Kasumi-1 (cell line): ENCODE results near the gene ARID1B.

Experiments
- DNase-seq, 2 experiments: peaks; one replicate each; lab custom pipeline; 2025; lab: John Stamatoyannopoulos, UW

ARID1B gene

GRCh38 chr6:156906451-156906850, 129.3 kb downstream of the ARID1B start:
- no peak for DNase-seq

GRCh38 chr6:156909212-156910010, 132.2 kb downstream of the ARID1B start:
- no peak for DNase-seq

DNA sequence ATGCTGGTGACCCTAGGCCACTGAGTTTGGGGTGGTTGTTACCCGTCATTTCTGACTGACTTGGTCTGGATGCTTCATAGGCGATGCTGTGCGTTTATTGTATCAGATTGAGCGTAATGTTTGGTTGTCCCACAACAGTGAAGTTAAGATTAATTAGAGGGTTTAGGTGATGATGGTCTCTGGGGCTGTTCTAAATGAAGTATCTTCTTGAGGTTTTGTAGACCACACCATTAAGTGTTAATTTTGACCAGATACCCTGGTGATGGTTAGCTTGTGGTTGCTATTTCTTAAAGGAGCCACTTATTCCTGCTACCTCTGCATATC, 132.8 kb downstream of the ARID1B start:
- DNase-seq: no peak

- DNase-seq: no peak
Observed at GRCh38 chr6:156910938-156911337, 133.8 kb downstream of the ARID1B start.

DNA sequence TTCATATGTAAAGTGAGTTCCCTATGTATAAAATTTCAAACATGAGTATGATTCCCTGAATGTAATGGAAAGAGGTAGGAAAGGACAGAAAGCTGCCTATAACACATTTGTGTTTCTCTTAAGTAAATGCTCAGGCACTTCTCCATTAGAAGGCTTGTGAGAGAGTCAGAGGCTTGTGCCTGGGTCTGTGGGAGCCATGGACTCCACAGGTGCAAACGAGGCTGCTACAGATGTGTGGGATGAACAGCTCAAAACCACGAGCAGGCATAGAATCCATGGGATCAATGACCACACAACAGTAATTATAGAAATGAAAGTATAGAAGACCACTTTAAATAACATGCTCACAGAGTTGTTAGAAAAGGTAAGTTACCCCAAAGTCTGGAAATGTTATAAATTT, 134.4 kb downstream of the ARID1B start:
- DNase-seq: no peak

DNA sequence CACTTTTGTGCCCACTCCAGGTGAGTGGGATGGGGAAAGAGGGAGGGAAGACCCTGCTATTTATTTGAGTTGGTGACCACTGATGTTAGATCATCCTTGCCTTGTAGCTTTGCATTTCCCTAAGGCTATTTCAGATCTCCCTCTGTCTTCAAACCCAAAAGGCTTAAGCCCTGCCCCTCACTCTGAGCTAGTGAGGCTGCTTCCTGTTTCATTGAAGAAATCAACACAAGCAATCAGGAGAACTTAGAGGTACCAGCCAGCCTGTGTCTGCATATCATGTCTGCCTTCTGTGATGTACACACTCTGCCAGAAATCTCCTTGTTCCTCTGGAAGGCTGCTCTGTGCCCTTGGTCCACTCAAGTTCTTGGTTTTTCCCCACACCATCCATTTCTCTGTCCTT, 135.3 kb downstream of the ARID1B start:
- DNase-seq: peak; percentile 30 to 50

DNA sequence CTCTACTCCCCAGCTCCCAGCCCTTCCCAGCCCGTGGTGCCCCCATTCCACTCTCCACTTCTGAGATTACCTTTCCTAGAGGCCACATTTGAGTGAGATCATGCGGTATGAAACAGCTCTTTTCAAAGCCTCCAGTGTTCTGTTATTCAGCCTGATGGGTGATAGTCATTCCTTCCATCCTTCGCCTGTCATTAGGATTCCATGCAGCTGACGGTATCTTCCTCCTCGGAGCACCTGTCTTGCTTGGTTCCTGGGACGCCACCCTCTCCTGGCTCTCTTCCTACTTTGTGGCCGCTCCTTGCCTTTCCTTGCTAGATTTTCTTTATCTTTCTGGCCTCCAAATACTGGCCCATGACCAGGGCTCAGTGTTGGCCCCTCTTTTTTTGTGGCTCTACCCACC, 137.0 kb downstream of the ARID1B start:
- no peak for DNase-seq

- DNase-seq: no peak
Observed at GRCh38 chr6:156916130-156916801, 139.1 kb downstream of the ARID1B start.

DNA sequence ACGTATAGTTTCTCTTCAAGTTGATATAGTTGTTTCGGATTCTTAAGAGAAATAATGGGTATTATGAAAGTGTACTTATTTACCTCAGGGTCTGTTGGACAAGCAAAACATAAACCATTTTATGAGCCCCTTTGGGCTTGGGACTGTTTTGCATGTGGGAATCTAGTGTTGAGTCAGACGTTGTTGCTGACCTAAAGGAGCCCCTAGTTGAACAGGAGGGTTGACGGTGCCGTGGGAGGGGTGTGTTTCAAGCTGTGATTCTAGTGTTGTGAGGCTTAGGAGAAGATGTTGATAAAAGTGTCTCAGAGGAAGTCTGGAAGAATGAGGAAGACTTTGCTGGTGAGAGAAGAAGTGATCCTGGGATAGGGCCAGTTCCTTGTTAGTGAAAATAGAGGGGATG, 140.0 kb downstream of the ARID1B start:
- DNase-seq: no peak

DNA sequence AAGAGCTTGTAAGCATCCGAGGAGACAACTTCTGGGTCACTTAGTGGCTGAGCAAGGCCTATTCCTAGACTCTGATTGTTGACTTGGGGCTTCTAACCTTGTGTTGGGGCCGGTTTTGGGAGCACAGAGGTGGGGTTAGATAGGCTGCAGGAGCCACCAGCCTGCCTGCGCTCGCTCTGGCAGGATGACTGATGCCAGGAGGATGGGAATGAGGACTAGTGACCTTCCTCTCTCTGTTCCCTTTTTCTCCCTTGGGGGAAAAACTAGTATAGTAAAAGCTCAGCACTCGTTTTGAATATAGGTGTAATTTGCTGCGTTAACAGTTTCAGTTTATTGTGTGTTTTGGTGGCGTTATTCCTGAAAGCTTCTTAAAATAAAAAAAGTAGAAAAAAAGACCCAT, 141.5 kb downstream of the ARID1B start:
- no peak for DNase-seq

GRCh38 chr6:156919370-156919769, 142.2 kb downstream of the ARID1B start:
- DNase-seq: no peak

DNA sequence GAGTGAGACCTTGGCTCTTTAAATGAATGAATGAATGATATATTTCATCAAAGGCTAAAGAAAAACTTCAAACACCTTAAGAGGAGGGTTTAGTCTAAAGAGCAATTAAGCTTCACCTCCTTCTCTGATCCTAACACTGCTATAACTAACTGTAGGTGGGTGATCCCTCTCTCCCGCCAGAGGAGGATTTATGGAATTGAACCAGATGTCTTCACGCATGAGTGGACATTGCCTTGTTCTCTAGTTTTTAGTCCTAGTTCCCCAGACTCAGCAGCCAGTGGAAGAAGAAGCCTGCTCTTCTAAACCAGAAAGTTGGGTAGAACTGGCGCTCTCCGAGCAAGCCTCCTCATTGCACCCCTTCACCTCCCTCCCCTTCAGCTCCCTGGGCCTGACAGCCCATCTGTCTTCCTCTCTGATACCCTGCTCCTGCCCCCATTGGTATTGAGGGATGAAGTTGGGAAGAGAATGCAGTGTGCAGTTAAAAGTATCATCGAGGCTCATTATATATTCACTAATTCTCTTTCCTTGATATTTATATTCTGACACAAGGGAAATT, 142.7 kb downstream of the ARID1B start:
- no peak for DNase-seq

DNA sequence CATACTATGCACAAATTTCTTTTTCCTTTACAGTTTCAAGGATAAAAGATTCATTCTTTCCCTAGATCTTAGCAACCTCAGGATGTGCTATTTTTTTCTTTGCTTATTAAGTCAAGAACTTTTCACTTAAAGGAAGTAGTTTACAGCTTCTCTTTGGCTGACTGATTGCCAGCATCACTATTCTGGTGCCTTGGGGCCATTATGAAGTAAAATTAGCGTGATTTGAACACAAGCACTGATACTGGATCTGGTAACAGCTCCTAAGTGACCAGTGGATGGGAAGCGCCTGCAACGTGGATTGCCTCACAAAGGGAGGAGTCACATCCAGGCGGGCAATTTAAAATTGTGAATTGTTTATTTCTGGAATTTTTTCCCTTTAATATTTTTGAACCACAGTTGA, 147.1 kb downstream of the ARID1B start:
- DNase-seq: no peak

DNA sequence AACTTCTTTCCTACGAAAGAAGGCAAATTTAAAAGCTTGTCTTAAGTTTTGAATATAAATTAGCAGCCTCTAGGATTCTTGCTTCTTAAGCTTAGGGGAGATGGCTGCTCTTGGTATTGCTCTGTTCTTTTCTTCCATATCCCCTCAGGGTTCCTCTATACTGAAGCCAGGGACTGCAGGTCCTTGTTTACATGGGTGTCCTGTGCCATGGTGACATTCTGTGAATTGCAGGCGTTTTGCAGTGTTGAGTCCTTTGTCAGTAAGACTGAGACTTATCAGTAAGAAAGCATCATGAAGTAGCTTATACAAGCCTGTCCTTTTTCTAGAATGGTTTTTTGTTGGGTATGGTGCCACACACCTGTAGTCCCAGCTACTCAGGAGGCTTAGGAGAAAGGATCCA, 147.8 kb downstream of the ARID1B start:
- no peak for DNase-seq

DNA sequence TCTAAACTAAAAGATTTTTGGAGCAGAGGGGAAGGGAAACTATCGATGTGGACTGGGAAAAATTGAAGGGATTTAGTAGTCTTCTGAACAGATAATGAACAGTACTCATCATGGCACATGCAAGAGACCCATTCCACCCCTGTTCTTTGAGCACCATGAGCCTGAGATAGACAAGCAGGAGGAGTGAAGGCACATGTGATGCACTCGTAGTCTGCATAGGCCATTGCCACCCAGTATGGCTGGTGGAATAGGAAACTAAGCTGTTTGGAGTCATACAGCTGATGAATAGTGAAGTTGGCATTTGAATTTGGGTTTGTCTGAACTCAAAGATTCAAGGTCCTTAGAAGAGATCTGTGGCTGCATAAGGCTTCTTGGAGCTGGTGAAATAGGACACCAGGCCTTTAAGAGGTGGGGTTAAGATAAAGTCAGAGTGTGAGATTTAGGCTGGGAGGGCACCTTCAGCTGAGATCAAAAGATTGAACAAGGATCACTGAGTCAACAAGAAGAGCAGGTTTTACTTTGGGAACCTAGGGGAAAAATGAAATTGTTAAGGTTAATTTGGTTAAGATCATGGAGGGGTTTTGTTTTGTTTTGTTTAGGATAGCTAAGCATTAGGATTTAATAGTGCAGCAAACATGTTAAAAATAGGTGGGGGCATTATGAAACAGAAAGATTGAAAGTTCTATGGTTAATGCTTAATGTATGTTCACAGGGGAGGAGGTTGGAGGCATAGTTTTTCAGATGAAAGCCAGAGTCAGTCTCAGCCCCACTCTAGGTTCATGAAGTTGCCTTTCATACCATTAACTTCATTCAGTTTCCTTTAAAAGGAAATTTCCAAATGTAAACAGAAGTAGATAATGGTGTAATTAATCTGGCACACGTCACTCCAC, 148.8 kb downstream of the ARID1B start:
- no peak for DNase-seq

DNA sequence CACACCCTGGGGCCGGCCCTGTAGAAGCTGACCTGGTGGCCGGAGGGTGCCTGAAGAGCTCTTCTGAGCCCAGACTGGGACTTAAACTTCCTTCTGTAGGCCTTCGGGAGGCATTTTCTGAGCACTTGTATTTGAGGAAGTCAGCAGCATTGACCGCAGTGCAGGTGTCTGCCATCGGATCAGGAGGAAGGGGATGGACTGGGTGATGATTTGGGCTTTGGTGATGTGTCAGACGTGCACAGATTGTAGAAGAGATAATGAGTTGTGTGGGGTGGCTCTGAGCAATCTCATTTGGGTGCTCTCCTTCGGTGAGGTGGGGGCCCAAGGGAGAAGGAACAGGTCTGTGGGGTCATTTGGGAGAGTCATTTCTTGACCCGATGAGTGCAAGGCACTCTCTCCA, 150.9 kb downstream of the ARID1B start:
- no peak for DNase-seq

GRCh38 chr6:156928972-156929371, 151.8 kb downstream of the ARID1B start:
- DNase-seq: no peak

- DNase-seq: no peak
Observed at GRCh38 chr6:156931283-156931682, 154.1 kb downstream of the ARID1B start.

DNA sequence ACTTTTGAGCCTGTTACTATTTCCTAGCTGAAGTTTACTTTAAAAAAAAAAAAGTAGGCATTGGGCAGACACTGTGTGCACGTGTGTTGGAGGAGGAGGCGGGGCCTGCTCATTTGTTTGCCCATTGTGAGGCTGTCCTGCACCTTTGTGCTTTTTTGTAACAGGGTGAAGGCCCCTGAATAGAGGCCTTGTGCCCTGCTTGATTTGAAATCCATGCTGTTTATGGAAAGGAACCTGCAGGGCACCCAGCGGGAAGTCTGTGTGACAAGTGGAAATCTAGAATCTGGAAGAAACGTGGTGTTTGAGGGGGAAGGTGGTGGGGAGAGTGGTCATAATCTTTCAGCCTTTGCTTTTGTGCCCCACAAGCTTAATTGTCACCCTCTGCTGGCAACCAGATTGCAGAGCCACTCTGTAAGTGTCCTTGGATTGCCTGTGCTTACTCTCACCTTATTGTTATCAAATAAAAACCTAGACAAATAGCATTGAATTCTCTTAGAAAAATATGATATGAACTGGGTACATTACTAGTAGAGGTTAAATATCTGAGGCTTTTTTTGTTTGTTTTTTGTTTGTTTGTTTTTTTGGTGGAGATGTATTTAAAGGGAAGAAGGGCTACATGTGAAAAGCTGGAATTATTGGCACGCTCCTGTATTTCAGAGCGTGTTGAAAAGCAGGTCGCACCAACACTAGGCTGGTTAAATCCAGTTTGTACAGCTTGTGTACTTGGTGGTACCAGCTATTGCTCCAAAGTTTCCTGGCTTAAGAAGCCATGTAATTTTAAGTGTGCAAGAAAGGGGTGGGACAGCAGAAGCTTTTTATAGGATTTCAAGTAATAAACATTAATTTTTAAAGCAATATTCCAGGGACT, 156.3 kb downstream of the ARID1B start:
- peak; percentile 17 to 33 for DNase-seq

GRCh38 chr6:156934069-156934460, 156.9 kb downstream of the ARID1B start:
- DNase-seq: no peak

DNA sequence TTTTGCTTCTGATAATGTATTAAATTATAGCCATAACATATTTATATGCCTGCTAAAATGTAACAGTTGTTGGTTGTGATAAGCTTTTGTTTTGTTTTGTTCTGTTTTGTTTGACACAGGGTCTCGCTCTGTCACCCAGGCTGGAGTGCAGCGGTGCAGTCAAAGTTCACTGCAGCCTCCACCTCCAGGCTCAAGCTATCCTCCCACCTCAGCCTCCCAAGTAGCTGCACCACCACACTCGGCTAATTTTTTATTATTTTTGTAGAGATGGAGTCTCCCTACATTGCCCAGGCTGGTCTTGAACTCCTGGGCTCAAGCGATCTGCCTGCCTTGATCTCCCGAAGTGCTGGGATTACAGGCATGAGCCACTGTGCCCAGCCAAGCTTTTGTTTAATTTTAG, 157.8 kb downstream of the ARID1B start:
- DNase-seq: no peak

DNA sequence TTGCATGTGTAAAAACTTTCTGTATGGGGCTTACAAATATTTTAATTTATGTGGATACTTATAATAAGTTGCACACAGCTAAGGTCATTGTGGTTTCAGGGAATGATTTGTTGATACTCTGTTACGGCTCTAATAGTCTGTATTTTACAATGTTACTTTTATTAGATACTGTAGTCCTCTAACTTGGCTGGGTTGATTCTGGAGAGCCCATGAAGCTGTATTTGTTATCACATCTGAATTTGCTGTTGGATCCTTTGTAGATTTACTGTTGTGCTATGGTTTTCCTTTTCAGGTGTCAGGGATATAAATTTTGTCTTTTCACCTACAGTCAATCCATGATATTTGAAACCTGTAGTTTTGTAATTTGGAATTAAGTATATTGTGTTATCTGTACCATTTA, 161.0 kb downstream of the ARID1B start:
- no peak for DNase-seq
